ENCODE data around the gene PIEZO1.

The PIEZO1 gene

GRCh38 chr16:88699180-88699579, 85.8 kb downstream of the PIEZO1 start:
- DNase-seq: no peak

- no peak for DNase-seq
These were observed 86.4 kb downstream of the PIEZO1 start for GRCh38 chr16:88698646-88699045.

DNA sequence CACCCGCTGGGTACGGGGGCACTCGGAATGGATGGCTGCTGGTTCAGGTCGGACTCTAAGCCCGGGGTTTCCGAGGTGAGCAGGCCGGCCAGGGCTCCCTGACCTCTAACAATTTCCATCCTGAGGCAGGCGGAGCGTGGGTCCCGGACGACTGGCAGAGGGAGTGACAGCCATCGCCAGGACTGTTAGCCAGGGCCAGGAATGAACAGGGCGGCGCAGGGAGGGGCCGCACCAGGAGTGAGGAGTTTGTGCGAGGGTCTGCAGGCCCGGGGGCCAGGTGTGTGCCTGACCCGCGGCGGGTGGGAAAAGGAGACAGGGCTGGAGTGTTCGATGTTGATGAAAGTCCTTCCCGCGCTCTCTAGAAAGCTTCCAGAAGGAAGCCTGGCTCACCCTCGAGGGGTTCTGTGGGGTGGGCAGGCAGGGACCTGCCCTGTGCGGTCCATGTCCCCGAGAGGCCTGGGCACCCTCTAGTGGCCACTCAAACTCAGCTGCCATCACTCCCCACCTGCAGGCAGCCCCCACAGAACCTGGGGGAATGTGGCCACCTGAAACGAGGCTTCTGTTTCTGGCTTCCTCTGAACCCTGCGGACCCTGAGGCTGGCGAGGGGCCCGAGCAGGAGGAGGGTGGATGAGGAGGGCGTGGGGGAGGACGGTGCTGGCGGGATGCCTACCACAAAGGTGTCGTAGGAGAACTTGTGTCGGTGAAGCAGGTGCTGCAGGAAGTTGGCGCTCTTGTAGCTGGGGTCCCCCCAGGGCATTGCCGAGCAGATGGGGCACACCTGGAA, 87.0 kb downstream of the PIEZO1 start:
- DNase-seq: no peak

DNA sequence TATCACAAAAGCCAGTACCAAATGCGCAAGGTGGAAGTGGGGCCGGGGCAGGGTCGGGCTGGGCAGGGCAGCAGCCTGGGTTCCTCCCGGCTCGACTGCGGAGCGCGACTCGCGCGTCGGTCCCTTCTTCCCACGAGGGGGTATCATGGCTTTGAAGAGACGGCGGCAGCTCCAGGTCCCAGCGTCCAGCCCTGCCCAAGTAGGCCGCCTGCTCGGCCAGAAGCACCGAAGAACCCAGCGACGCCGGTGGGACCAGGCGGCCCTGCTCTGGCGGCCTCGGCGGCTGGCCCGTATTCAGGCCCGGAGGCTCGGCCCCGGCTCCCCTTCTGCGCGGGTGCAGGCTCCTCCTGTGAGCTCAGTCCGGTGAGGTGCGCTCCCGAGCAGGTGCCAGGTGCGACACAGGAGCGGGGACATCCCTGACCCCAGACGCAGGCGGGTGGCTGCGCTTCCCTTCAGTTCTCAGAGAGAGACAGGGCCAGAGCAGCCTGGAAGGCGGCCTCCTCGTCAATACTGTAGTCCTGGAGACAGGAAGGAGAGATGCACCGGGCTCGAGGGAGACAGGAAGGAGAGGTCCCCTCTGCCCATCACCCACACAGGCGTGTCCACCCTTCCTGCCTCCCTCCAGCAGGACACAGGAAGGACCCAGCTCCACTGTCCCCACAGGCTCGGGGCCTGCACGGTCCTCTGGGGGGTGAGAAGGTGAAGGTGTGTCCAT, 87.7 kb downstream of the PIEZO1 start:
- DNase-seq: no peak

GRCh38 chr16:88696441-88696840, 88.6 kb downstream of the PIEZO1 start:
- DNase-seq: no peak

DNA sequence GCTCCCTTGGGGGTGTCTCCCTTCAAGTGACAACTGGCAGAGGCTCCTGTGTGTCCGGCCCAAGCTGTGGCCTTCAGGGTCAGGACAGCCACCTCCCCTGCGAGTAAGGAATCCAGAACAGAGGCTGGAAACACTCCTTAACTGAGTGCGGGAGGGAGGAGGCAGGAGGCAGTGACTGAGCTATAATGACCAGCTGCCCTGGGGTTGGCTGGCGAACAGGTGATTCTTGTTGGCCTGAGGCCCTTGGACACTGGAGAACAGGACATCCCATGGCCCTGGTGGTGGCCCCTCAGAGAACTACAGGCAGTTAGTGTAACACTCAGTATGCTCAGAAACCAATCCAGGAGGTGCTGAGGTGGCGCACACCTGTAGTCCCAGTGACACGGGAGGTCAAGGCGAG, 89.3 kb downstream of the PIEZO1 start:
- no peak for DNase-seq

DNA sequence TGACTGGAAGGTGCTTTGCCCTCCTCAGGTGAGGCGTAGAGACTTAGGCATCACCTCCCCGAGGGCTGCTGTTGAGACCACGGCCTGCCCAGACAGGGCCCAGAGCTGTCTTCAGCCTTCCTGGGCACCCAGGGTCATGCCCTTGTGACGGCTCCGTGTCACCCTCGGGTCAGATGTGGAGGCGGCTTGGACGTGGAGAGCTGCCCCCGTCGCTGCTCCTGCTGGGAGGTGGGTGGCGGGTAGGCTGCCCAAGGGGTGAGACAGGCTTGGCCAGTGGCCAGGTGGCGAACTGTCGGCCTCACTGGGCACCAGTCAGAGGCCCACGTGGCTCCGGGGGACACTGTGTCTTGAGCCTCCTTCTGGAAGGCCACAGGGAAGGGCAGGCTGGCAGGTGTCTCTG, 89.8 kb downstream of the PIEZO1 start:
- DNase-seq: no peak

DNA sequence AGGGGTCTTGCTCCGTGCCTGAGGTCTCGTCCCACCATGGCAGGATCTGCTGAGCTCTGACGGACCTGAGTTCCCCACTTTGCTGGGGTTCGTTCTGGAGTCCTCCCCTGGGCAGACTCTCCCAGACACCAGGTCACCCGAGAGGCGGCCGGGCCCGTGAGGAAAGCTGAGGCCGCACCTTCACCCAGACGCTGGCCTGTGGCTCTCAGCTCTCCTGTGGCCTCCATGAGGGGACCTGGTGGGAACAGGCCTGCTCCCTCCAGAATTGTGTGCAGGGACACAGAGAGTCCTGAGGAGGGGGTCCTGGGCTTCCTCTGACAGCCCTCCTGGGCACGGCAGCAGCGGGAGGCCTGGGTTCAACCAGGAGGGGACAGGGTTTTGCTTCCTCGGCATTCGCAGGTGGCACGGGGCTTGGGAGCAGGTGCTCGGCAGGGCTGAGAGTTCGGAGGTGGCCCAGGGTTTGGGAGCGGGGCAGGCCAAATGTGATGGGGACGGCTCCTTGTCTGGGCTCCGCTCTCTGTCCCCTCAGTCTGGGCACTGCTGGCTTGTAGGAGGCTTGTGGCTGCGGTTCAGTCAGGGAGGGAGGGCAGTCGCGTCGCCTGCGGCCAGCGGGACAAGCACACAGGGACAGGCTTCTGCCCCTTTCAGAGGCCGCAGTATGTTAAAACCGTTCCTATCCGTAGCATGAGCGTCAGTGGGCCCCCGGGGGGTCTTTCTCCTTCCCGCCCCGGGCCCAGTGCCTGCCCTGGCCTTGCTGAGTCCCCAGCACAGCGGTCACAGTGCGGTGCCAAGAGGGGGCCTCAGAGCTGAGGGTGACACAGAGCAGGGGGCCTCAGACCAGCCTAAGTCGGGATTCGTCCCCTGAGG, 90.6 kb downstream of the PIEZO1 start:
- DNase-seq: no peak

GRCh38 chr16:88693420-88694177, 91.4 kb downstream of the PIEZO1 start:
- no peak for DNase-seq

DNA sequence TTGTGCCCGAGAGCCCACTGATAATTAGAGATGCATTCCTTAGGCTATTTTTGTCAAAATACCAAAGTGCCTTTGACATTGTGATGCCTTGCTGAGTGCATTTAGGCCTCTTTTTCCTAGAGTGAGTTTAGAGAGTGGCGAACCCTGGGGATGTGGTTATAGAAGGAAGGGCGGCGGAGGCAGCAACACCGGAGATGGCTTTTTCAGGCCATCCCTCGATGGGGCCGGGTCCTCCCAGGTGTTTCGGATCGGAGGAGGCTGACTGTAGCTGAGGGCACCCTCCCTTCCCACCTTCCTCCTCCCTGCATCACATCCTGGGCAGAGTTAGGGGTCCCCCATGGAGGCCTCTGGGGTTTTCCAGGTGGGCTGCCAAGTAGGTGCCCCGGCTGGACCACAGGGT, 92.2 kb downstream of the PIEZO1 start:
- DNase-seq: no peak

DNA sequence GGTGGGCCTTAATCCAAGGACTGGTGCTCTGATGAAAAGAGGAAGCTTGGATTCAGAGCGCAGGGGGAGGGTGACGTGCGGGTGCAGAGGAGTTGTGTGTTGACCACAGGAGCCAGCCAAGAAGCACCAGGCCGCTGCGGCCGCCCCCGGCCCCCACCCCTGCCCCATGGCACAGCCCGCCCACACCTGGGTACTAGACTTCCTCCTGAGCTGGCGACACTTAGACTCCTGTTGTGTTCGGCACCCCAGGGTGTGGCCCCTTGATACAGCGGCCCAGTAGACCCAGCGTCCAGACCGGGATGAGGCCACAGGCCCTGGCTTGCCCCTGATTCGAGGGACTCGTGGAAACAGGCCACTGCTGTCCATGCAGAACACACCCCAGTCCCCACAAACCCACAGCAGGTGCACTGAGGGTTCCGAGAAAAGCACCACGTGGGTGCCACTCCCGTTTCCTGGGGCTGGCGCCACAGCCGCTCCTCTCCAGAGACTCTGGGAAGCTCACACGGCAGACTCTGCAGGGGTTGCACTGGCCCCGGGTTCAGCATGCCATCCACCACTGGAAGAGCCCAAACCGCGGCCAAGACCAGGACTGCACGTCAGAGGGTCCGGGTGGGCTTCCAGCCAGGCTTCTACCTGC, 93.0 kb downstream of the PIEZO1 start:
- peak; percentile 48 for DNase-seq

DNA sequence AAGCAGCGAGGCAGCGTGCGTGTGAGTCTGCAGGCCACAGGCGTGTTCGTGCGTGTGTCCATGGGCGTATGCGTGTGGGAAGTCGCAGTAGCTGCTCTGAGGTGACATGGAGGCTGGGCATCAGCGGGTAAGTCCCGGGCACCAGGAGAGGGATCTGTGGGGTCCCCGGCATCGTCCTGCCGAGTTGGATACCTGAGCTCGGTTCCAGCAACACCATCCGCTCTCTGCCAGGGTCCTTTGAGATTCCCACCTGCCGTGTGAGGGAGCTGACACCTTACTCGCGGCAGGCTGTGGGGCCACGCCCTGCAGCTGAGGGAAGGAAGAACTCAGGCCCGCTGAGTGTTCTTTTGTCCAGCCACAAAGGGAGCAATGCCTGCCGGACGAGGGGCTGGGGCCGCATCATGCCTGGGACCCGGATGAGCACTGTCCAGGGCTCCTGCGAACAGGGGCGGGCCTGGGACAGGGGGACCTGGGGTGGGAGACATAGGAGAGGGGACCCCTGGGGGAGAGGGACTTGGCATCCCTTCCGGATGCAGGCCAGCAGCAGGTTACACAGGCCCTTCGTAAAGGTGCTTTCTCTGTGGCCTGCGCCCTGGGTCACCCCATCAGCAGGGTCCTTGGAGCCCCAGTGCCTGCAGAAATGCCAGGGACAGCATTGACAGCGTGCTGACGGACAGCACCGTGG, 93.7 kb downstream of the PIEZO1 start:
- no peak for DNase-seq

DNA sequence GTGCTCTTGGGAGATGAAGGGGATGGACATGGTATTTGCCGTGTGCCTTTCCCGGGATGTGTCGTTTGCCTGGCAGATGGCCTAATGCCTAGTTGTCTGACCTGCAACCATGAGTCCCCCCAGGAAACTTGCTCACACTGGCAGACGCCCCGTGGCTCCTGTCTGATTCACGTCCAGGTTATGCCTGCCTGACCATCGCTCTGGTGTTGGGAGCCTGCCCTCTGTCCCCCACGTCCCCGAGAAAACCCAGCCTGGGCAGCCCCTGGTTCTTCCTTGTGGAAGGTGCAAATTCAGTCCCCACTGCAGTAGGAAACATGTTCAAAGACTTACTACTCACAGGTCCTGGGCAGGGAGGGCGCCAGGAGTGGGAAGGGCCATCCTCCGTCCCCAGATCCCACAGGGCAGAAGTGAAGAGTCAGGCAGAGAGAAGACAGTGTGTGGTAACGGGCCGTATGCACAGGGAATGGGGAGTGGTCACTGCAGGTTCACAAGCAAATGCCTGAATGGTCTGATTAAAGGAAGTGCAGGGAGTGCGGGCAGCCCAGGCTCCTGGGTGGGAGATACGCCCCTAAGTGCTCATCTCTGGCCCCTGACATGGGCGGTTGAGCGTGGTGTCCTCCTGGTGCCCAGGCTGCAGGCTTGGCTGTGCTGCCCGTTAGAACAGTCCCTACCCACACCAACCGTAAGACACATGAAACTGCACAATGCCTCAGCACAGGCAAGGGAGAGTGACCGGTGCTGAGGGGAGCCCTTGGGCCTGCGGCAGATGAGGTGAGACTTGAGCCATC, 94.5 kb downstream of the PIEZO1 start:
- no peak for DNase-seq

GRCh38 chr16:88688013-88688778, 96.8 kb downstream of the PIEZO1 start:
- peak; percentile 90 for DNase-seq

DNA sequence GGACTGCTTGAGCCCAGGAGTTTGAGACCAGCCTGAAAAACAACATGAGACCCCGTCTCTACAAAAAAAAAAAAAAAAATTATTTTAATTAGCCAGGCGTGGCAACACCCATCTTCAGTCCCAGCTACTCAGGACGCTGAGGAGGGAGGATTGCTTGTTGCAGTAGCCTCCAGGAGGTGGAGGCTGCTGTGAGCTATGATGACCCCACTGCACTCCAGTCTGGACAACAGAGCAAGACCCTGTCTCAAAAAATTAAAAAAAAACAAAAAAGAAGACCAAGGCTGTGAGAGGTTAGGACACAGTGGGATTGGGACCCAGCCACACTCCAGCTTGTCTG, 97.4 kb downstream of the PIEZO1 start:
- no peak for DNase-seq

- DNase-seq: no peak
These were observed 97.8 kb downstream of the PIEZO1 start for GRCh38 chr16:88687254-88687576.

DNA sequence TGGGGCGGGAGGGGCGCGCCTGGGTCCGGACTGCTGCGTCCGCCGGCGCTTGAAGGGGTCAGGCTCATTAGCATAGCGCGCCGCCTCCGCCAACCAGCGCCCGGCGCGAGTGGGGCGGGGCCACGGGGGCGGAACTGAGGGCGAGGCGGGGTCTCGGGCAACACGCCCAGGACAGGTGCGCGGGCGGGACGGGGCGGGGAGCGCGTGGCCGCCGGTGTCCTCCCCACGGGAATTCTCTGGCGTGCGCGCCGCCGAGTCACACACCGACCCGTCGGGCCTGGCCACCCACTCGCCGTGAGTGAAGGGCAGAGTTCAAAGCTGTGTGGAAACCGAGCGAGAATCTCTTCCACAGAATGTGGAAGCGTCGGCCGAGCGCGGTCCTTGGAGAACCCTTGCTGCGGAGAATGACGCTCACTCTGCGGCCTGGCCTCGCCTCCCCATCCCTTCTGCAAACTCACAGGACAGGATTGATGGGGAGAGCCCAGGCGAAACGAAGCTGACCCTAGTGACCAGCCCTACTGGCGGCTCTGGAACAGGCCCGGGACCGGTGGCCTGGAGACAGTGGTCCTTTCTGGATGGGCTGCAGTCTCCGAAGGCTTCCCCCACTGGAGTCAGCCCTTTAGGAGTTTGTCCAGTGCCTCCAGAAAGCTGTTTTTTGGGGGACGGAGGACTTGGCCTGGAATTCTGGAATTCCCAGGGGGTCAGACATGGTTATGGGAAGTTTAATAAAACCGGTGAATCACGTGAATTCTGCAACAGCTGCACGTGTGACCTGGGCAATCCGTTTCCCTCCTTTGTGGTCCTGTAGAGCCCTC, 98.4 kb downstream of the PIEZO1 start, which contains the start of gene SNAI3:
Gene SNAI3, minus strand, starts transcription at position 69 of the 815 bp plus-strand sequence. CDS start 101 bp downstream, outside the sequence.
- DNase-seq: peak; percentile 58

DNA sequence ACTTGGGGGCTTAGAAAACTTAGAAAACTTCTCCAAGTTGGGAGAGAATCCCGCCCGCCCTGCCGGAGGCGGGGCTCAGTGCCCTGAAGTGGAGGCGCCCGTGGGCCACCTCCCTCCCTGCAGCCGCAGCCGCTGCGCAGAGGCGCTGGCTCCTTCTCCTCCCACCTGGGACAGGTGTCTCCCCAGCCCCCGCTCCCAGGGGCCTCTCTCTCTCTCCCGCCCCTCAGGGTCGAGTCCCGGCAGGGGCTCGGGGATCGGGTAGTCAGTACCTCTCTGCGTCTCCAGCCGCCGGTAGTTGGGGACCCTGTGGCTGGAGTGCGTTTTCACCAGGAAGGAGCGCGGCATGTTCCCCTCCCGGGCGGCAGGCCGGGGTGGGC, 99.0 kb downstream of the PIEZO1 start:
- peak; percentile 19 for DNase-seq
